GM19438 (cell line): ENCODE data around the gene TBX10.

Experiments
- ATAC-seq: cut with Tn5 transposase; IDR thresholded peaks from one replicate; pipeline ENCODE4 v1.9.1; 2021; ENCODE audit warnings: low read depth; ENCODE audit not compliant: unreplicated experiment

Gene TBX10

DNA sequence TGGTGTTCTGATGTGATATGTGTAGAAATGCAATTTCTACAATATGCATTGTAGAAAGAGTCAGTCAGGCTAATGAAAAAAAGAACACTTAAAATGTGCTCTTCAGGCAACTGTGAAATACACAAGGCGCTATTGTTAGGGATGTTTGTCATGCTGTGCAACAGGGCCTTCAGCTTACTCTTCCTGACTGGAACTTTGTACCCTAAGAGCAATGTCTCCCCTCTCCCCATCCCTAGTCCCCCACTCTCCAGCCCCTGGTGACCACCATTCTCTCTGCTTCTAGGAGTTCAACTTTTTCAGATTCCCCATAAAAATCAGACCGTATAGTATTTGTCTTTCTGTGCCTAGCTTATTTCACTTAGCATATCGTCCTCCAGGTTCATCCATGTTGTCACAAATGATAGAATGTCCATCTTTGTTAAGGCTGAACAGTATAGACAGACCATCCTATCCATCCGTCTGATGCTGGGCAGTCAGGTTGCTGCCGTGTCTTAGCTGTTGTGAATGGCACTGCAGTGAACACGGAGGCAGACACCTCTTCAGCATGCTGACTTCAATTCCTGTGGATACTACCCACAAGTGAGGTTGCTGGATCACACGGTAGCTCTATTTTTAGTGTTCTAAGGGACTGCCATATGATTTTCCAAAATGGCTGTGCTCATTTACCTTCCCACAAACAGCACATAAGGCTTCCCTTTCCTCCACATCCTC lies 22.2 kb downstream of the TBX10 start:
- no peak for ATAC-seq

DNA sequence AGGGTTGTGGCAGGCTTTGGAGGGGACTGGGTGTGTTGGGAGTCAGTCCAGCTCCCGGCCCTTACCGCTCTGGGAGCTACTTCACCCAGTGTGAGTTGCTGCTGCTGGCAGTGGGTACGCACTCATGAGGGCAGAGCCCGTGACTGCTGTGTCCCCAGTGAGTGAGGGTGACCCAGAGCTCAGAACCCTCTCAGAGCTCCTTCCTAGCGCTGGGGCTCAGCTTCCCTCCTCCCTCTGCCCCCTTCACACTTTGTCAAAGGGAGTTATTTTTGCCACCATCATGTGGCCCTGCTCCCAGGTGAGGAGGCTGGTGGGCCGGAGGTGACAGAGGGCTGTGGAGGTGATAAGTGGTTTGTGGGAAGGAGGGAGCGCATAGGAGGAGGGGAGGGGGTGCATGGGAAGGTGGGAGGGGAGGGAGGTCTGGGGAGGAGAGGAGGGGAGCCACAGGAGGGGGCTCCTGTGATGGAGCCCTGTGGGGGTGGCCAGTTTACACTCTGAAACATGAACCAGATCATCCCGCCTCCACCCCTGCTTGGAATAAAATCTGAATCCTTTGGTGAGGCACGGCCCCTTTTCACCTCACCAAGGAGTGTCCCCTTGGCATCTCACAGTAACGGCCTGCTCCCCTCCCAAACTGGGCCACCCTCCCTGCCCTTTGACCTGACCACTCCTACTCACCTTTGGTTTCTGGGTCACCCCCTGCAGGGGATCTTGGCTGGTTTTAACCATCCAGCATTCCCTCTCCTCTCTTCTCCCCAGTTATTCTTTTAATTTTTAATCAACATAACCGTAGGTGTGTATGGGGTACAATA lies 22.9 kb downstream of the TBX10 start:
- no peak for ATAC-seq

DNA sequence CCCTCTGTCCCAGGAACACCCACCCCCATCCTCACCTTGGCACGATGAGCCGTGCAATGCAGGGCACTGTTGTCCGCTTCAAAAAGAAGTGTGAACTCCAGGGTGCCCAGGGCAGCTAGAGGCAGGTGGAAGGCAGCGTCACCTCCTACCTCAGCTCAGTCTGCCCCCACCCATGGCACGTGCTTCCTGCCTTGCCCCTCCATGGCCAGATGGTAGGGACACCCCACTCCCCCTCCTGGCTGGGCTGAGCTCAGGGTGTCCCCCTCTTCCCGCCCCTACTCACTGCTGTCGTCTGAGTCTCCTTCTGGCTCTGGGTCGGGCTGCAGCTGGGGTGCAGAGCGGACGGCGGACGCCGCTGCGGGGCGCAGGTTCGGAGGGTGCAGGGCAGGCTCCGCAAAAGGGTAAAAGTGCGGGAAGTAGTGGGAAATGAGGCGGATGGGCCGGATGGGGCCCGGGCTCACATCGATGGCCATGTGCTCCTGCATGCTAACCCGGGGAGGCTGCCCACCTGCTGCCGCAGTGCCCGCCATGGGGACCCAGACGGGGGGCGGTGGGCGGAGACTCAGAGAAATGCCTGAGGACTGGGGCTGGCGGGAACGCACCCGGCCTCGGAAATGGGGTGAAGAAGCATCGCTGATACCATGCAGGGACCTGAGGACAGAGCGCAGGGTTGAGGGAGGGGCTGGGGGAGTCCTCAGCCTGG lies 23.7 kb downstream of the TBX10 start:
- no peak for ATAC-seq

DNA sequence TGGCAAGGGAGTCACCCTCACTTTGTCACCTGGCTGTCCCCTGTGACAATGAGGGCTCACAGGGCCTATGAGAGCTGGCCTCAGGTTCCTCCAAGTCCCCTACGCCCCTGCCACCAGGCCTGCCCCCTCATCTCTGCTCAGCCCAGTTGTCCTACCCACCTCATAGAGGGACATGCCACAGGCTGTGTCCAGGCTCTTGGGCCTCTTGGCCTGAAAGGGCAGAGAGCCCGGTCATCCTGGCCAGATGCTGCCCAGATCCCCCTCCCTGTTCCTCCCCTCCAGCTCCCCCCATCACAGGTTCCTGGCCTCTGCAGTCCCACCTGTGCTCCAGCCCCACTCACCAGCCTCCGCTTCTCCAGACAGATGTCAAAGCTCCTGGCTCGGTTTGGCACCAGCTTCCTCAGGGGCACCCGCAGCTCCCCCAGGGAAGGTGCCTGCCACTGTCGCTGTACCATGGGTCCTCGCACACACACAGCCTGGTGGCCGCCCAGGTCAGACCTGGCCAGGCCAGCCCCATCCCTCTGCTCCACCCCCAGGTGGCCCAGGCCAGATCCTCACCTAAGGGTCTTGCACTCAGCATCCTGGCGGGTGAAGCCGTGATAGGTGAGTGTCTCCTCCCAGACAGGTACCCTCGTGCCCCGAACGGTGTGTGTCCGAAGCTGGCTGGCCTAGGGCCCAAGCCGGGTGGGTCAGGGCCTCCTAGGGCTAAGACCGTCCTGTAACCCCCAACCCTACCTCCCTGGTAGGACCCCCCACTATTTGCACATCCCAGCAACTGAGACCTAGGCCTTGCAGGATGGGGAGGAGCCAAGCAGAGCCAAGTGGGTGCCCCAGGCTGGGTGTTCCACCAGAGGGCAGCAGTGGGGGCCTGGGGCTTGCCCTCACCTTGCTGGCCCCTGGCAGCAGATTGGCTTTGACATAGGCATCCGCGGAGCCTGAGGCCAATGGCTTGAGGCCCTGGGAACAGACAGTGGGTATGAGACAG lies 24.5 kb downstream of the TBX10 start:
- no peak for ATAC-seq

DNA sequence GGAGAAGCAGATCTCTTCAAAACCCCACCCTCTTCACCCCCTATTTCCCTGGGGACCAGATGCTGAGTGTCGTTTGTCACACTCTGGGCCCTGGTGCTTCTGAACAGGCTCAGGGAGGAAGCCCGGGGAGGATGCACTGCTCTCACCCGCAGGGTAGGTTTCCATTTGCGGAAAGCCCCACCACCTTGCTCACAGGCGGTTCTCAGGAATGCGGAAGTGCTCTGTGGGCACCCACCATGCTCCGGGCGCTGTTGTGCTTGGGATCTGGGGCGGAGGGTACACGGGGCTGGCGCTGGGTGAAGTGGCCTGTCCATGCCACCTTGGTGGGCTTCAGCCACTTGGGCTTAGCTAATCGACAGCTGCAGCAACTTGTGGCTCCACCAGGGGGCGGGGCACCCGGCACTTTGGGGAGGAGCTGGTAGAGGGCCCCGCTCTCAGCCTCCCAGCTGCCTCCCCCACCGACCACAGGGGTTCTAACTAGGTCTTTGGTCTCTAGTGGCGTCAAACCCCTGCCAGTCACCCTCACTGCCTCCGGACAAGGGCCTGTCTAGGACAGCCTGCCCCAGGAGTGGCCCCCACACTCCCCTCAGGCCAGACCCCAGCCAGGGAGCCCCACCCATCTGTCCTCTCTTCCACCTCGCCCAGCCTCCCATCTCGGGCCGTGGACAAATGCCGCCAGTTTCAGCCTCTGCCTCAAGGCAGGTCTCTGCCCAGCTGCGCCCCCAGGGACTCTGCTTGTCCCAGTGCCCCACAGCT lies 25.4 kb downstream of the TBX10 start:
- ATAC-seq, result peak; percentile 82

DNA sequence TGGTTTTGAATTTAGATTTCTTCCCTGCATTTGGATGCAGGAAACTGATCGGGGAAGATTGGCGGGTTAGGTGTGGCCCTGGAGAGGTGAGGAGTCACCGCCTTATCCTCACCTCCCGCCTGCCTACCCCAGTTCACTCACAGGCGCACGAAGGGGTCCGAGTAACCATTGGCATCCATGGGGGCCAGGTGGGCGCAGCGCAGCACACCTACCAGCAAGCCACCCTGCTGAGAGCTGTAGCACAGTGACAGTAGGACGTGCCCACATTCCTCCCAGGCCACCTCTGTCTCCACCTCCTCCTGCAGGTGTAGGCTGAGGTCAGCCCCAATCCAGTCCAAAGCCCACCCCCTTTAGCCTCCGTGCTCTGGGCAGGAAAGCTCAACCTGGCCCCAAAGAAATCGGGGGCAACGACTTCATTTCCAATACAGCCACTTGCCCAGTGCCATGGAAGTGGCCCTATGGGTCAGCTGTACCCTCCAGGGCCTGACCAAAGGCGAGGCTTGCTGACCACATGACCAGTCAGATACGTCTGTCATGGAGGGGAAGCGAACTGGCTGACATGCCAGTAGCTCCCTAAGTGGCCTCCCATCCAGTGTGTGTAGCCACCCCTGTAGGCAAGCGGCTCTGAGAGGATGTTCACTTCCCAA lies 26.1 kb downstream of the TBX10 start:
- ATAC-seq, result no peak

DNA sequence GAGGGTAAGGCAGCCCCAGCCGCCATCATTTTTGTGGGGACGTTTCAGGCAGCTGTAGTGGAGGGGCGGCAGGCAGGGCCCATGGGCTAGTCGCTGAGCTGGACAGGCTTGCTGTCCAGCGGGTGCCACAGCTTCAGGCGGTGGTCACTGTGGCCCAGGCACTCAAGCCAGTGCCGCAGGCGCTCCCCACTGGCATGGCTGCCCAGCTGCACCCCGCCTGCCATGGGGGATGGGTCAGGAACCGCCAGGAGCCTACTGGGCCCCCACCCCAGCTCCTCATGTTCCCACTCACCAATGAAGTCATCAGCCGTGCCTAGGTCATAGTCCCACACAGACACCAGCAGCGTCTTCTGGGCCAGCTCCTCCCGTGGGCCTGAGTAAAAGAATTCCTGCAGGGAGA lies 26.8 kb downstream of the TBX10 start:
- no peak for ATAC-seq

DNA sequence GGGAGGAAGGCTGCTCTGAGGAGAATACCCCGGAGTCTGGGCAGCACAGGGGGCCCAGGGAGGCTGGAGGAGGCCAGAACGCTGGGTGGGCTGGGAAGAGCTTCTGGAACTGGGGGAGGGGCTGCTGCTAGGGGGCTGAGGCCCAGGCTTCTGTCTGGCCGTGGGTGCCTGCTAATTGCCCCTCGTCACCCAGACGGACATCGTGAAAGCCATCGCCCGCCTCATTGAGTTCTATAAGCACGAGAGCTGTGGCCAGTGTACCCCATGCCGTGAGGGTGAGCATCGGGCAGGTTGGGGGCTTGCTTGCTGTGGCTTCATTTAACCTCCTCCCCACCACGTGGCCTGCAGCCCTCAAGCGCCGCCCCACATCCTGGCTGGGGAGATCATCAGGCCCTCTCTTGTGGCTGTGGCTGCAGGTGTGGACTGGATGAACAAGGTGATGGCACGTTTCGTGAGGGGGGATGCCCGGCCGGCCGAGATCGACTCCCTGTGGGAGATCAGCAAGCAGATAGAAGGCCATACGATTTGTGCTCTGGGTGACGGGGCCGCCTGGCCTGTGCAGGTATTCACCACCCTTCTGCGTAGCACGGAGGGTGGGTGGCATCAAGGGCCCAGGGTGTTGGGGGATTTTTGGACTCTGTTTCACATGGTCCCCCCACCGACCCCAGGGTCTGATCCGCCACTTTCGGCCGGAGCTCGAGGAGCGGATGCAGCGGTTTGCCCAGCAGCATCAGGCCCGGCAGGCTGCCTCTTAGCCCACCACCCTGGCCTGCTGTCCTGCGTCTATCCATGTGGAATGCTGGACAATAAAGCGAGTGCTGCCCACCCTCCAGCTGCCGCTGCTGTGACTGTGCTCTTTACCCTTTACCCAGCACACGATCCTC lies 27.6 kb downstream of the TBX10 start:
- no peak for ATAC-seq

DNA sequence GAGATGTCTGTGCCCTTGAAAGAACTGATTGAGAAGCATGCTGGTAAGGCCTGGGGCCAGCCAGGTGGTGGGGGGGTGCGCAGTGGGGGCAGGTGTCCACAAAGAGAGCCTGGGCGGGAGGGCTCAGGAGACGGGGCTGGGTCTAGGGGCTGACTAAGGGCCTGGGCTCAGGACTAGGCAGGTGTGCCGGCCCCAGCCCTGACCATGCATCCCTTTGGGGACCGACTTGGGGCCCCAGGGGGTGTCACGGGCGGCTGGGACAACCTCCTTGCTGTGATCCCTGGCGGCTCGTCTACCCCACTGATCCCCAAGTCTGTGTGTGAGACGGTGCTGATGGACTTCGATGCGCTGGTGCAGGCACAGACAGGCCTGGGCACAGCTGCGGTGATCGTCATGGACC lies 28.4 kb downstream of the TBX10 start:
- no peak for ATAC-seq

DNA sequence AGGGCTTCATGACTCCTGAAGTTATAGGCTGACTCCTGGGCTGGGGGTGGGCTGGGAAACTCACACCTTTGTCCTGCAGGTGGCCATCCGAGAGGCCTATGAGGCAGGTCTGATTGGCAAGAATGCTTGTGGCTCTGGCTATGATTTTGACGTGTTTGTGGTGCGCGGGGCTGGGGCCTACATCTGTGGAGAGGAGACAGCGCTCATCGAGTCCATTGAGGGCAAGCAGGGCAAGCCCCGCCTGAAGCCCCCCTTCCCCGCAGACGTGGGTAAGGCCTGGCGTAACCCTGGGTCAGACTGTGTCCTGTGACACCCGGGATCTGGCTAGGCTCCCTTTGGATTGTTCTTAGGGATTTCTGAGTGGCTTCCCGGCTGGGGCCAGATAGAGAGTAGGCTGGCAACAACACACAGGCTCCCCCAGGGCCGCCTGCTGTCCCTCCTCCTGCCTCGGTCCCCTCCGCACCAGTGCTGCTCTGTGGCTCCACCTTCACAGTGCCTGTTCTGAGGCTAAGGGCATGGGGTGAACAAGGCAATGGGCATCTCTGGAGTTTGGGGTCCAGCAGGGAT lies 29.2 kb downstream of the TBX10 start:
- ATAC-seq, result no peak

DNA sequence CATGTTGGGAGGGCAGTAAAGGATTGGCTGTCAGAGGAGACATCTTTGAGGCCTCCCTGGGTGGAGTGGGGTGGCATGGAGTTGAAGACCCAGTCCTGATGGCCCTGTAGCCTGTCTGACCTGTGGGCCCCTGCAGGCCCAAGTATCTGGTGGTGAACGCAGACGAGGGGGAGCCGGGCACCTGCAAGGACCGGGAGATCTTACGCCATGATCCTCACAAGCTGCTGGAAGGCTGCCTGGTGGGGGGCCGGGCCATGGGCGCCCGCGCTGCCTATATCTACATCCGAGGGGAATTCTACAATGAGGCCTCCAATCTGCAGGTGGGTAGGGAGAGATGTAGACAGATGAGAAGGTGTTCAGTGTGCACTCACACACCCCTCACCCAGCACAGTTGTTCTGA lies 30.2 kb downstream of the TBX10 start:
- ATAC-seq, result no peak

DNA sequence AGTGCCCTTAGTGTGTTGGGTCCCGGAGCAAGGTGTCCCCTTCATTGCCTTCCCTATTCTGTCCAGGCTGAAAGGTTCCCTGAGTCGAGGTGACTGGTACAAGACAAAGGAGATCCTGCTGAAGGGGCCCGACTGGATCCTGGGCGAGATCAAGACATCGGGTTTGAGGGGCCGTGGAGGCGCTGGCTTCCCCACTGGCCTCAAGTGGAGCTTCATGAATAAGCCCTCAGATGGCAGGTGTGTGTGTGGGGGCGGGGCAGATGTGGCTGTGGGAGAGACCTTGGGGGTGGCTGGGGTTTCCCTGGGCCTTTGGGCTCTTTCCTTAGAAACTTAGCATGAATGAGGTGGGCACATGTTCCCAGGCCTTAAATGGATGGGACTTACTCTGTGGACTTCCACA lies 31.1 kb downstream of the TBX10 start:
- ATAC-seq, result no peak

DNA sequence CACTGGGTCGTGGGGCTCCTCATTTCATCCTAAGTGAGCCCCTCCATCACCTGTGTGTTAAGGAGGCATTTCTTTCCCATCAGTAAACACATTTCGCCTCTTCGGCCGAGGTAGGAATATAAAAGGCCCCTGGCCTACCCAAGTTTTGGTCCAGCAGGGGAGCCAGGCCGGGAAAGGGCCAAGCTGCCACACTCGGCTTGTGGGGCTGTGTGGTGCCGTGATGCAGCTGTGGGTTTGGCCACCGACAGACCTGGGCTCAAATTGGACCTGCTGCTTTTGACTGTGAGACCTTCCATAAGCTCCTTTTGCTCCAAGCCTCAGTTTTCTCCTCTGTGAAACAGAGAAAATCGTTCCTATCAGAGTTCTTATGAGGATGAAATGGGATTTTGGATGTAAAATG lies 32.1 kb downstream of the TBX10 start:
- no peak for ATAC-seq

DNA sequence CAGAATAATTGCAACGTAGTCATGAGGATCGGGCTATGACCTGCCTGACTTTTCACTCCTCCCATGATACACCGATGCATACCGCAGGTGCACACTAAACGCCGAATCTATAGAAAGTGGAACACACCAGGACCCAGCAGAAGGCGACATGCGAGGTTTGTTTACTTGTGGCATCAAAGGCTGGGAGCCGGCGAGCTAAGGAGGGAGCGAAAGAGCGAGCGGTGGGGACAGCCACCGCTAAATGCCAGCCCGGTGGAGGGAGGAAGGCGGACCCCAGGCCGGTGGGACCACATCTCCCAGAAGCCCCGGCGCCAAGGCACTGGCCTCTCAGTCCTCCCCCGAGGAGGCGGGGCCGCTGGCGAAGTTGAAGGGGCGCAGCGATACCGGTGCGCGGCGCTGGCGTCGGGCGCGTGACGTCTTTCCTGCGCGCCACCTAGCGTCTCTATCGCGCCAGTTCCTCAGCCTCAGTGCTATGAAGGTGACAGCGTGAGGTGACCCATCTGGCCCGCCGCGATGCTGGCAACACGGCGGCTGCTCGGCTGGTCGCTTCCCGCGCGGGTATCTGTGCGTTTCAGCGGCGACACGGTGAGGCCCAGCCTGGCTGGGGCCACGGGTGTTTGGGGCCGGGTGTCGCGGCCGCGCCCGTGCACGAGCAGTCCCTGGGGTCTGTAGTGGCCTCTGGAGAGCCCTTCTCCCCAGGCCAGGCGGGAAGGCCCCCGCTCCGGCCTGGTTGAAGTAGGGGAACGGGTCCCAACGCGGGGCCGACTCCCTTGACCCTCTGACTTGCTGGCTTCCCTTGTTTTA lies 32.9 kb downstream of the TBX10 start, which contains the start of gene NDUFV1:
TSS of gene NDUFV1 (plus strand) at position 445 of the 804 bp plus-strand sequence. CDS start at position 514, 69 bp downstream.
- peak; percentile 95 for ATAC-seq

DNA sequence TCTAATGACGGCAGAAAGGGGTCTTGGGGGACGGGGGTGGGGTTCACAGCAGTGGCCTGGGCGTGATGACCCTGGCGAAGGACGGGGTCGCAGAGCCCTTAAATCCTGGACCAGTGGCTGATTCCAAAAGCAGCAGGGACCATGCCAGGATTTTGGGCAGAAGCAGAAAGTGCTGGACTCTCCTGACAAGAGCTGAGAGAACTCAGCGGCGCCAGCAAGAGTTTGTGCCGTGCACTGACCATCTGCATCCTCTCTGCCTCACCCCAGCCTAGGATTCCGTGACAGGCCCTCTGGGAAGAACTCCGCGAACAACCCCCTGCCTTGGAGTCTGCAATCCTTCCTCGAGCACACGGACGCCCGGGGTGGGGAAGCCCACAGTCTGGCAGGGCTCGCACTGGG lies 33.5 kb downstream of the TBX10 start:
- no peak for ATAC-seq

DNA sequence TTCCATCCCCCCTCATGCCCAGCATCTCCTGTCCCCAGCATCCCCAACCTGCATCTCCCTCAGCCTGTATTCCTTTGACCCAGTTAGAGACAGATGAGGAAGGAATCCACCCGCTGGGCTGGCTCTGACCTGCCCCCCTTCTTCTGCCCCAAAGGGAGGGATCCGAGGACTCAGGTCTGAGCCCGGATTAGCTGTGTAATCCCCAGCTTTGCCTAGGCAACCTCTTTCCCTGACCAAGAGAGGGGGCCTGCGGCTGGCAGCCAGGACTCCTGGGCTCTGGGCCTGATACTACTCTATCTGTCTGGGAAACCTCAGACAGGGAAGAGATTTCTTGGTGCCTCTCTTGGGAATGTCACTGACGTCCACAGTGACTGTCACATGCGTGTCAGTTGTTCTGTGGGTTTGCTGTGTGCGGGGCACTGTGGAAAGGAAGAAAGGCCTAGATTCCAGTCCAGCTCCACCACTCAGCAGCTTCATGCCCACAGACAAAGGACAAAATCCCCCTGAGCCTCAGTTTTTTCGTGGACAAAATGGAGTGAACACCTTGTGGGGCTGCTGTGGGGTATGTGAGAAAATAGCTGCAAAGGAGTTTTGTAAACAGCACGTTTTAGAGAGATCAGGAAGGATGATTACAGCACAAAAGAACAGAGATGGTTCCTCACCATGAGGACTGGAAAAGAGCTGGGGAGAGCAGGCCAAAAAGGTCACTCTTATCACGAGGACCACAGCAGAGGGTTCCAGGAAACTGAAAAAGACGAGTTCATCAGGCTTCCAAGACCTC lies 34.1 kb downstream of the TBX10 start:
- ATAC-seq, result no peak
